GF-D8 (cell line): ENCODE measurements around the gene GPD2.
"Not testable (repeated sequence)": the region's sequence is repeated elsewhere in the genome, so short reads cannot be mapped to it uniquely, and the experiment has no call there.

Source experiments
- DNase-seq: peaks from one replicate; lab custom pipeline; 2025; lab: John Stamatoyannopoulos, UW

The GPD2 gene

DNA sequence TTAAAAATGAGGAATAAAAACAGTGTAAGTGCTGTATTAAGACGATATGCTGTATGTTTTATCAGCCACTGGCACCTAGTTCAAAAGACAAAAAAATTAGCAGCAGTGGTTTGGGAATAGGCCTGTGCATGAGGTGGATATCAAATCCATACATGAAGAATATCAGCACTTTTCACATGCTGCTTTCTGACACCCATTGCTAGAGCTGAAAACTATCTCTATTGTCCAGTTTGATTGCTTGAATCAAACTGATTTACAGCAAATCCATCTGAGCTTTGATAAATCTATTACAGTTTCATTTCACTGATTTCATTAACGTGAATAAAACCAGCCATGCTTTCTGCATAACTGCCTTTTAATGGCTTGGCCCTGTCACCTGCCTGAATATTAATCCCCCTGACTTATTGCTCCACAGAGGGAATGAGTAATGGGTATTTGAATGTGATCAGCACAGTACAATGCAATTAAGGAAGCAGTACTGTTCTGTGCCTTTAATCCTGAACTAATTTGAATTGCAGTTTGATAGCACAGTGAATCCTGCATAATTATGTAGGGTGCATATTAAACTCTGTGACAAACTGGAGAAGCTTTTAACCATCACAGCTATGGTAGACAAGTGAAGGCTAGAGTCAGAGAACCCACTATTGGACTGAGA lies 154.0 kb downstream of the GPD2 start:
- DNase-seq: no peak

DNA sequence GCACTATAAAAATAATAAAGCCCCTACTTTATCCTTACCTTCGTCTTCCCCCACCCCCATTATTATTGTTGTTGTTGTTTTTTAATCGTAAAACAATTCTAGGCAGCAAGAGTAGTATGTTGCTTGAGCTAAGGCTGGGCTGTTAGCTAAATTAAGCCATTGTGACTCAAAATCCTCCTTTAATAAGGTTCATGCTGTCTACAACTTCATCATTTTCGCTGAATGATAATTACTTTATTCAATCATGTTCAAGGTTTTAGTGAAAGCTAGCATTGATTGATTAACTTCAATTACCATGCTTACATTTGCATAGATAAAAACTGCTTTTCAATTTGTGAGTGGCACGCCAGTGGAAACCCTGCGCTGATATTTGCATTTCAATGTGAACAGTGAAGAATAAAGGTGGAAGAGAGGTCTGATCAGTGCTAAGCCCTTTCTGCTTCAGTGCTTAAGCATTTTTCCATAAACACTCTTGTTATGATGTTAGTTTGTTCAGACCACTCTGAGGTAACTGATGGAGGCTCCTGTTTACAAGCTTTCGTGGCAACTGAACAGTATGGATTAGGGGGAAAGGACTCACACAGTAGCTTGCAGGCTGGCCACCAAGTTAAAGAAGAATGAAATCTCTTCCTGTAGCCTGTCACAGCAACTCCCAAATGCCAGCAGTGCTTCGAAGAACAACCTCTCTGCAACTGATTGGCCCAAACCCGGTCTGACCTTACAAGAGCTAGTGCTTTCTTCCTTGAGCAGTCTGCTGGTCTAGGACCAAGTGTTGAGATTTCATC lies 156.8 kb downstream of the GPD2 start:
- no peak for DNase-seq

DNA sequence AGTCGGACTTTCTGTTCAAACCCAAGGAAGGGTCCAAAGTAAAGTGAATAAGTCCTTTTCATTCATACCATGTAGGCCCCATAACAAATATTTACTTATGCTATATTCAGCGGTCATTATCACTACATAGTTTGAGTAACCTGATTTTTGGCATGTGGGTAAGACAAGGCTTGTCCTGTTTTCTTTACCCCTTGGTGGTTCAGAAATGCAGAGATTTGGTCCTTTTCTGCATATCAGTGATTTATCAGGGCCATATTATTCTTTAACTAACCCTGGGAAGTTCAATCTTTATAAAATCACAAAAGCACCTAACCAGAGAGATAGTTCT lies 157.4 kb downstream of the GPD2 start:
- DNase-seq: no peak

DNA sequence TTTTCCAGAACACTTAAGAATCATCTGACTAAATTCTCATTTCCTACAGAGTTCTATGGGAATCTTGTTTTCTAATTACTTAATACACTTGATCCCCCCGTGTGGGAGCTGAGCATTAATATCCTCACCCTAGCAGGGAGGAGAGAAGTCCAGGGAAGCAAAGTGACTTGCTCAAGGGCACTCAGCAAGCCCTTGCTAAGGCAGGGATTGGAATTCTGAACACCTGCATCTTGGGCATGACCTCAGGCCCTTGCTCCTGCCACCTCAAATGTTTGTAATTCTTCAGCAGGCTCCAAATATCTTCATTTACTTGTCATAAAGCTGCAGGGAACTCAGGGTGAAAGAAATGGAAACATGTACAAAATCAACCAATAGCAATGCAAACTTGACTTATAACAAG lies 162.4 kb downstream of the GPD2 start:
- DNase-seq: no peak

DNA sequence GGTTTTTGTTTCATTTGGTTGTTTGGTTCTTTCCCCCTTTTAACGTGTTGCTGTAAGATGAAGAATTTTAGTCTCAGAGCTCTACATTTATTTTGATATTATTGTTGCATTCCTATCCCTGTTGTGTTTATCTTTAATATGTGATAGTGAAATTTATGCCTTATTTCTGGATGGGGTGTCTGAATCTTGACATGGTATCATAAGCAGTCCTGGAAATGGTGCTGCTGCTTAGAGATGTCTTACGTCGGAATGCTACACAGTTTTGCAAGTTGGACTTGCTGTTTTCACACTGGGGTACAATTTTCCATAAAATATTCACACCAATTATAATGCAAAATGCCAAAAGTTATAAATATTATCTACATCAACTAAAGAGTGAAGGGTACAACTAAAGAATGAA lies 164.0 kb downstream of the GPD2 start:
- DNase-seq: no peak

DNA sequence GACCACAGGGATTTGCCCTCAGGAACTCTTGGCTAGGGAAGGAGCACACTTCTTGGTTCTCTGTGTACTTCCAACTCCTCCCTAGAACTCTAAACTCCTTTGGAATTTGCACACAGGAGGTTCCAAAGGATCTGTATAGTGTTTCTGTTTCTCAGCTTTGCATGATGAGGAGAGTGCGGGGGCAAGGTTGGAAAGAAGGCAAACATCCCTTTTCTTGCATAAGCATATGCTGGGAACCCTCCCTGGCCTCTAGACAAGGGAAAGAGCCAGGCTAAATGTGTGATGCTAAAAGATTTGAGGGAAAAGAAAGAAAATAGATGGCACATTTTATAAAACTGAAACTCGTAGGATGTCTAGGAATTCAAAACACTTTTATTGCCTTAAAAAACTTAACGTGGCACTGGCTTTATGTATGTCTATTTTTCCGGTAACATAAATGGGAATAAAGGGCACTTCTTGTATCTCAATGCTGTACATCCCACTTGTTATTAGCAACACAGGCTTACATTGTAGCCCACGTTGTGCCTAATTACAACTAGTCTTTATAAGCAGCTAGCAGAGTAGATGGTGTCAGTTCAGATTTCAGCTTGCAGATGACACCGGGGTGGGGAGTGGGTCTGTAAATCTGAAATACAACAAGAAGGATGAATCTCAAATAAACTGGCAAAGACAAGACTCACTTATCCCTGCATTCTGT lies 165.8 kb downstream of the GPD2 start:
- no peak for DNase-seq

GRCh38 chr2:156602552-156602933 lies 166.4 kb downstream of the GPD2 start:
- no peak for DNase-seq

DNA sequence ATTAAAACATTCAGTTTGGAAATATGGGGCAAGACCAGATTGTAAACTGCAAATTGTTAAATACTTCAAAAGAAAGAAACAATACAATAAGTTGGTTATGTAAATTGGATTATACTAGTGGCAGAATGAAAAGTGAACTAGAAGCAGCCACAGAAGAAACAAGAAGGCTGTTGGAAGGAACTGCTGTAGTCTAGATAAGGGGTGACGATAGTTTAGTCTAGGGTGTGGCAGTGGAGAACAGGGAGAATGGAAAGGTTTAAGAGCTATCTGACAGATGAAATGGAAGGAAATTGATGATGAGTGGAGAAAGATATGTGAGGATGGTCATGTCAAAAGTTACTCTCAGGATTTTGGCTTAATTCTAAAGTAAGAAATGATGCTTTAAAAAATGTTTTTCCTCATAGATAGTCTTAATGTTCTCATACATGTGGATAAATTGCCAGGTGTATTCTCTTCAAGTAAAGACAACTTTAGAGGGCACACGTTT lies 179.7 kb downstream of the GPD2 start:
- no peak for DNase-seq

DNA sequence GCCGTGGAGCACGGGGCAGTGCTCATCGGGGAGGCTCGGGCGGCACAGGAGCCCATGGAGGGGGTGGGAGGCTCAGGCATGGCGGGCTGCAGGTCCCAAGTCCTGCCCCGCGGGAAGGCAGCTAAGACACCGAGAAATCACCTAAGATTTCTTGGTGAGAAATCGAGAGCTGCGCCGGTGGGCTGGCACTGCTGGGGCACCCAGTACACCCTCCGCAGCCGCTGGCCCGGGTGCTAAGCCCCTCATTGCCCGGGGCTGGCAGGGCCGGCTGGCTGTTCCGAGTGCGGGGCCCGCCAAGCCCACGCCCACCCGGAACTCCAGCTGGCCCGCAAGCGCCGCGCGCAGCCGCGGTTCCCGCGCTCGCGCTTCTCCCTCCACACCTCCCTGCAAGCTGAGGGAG lies 181.9 kb downstream of the GPD2 start:
- not testable (repeated sequence) for DNase-seq

- DNase-seq: no peak
Observed at GRCh38 chr2:156619021-156619539, 182.9 kb downstream of the GPD2 start.

DNA sequence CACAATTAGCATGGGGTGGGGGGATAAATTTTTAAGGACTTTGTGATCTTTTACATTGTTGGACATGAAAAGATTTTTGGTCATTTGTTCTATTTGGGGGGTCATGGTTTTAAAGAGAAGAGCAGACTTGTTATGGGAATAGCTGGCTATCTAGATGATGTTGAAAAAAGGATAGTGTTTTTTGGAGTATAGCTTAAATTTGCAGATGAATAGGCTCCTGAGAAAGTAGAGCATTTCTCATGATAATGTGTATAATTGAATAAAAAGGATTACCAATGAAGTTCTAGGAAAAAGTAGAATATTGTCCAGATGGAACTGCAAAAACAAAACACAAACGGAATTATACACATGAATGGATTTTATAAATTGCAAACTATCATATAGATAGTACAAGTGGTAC lies 186.3 kb downstream of the GPD2 start:
- no peak for DNase-seq

DNA sequence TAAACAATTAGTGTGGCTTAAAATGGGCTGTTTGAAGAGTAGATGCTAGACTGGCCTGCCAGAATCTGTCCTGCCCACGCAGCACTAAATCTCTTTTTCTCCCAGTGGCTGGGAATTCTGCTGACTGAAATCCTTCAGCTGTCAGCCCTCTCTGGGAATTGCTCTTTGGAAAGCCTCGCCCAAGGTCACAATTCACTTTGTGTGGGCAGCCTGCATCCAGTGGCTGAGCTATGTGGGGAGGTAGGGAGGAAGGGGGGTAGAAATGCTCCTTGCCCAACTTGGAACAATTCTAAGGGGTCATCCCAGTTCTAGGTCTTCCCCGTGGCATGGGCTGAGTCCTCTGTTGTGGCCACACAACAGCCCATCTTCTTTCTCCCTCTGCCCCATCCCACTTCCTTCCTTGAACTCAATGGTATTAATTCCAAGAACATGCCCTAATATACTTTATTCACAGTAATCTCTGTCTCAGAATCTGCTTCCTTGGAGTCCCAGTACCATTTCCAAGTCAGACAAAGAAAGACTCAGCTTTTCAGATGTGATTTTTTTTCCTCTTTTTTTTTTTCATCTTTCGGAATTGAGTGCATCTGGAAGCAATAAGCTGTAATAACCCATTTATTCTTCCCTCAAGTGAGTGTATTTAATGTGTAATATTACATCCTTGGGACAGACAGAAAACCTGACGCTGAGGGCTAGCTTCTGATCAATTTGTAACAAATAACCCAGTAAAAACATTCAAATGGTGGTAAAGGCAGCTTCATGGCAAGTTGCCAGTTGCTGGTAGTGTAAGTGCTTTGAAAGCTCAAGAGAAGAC lies 189.4 kb downstream of the GPD2 start:
- no peak for DNase-seq

- DNase-seq: no peak
Observed at GRCh38 chr2:156626931-156627330, 190.8 kb downstream of the GPD2 start.

DNA sequence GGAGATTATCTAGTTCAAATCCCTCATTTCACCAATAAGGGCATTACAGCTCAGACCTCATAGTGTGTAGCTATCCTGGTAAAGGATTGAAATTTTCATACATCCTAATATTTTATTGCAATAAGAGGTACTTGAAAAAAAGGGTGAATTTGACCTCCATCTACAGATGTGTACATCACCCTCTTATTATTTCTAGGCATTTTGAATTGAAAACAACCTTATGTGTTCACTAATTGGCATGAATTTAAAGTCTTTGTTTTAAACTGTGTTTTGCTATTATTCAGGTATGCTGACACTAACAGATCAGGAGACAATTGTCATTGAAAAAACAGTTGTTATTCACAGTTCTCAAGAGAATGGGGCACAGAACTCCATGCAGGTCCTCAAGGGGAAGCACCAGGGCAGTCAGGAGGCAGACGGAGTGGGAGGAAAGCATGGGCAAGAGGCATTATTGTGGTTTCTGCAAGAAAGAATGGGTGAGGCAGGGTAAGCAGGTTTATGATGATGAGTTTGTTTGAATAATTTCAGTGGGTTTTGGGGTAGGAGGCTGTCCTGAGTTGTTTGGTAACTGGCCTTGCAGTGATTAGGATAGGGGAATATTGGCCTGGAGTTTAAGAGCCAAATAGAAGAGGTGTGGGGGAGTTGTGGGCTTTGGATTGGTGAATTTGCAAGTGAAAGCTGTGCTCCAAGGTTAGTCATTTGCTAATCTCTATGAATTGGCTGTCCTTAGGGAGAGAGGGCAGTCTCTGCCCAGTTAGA lies 194.6 kb downstream of the GPD2 start:
- DNase-seq: no peak

GRCh38 chr2:156635646-156636045 lies 199.5 kb downstream of the GPD2 start:
- DNase-seq: no peak
